HG03460 (cell line): ENCODE results near the gene DHCR24.
"Not testable (repeated sequence)": the region's sequence is repeated elsewhere in the genome, so short reads cannot be mapped to it uniquely, and the experiment has no call there.

Experiments
- ATAC-seq: cut with Tn5 transposase; IDR thresholded peaks from one replicate; pipeline ENCODE4 v1.9.1; 2021; ENCODE audit not compliant: unreplicated experiment

DHCR24 gene

DNA sequence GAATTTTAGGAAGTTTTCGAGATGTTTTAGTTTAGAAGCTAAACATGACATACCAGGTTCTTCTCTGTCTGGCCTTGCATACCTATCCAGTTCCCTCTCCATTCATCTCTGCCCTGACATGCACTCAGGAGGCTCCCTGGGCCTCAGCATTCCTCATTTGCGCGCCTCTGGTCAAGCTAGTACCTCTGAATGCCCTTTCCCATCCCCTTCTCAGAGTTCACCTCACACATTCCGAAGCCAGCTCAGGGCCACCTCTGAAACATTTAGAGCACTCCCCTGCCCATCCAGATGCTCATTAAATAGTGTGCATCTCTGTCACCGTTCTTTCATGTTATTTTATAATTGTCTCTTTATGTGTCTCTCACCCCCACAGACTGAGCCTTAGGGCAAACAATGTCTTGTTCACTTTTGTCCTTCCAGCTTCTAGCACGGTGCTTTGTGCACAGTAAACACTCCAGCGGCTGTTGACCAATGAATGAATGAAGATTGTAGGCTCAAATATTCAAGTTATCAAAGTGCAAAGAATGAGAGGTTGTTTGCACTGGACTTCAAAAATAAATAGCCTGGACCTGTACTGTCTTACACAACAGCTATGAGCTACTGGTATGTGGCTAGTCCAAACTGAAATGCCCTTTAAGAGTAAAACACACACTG is 1.2 kb upstream of the DHCR24 start:
- no peak for ATAC-seq

DNA sequence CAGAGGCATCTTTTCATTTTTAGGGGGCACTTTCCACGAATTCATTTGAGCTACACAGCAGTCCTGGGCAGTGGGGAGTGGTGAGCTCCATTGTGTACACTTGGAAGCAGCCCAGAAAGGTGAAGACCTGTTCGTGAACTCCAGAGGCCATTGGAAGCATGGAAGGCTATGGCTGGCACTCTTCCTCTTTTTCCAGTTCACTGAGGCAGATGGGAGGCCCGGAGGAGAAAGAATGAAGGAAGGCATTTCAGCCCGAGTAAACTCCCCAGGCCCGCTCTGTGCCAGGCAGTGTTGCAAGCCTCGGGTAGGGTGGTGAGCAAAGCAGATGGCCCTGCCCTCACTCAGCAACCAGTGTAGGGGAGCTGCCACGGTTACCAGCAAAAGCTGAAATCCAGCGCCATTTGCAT is 673 bp upstream of the DHCR24 start:
- ATAC-seq: no peak

DNA sequence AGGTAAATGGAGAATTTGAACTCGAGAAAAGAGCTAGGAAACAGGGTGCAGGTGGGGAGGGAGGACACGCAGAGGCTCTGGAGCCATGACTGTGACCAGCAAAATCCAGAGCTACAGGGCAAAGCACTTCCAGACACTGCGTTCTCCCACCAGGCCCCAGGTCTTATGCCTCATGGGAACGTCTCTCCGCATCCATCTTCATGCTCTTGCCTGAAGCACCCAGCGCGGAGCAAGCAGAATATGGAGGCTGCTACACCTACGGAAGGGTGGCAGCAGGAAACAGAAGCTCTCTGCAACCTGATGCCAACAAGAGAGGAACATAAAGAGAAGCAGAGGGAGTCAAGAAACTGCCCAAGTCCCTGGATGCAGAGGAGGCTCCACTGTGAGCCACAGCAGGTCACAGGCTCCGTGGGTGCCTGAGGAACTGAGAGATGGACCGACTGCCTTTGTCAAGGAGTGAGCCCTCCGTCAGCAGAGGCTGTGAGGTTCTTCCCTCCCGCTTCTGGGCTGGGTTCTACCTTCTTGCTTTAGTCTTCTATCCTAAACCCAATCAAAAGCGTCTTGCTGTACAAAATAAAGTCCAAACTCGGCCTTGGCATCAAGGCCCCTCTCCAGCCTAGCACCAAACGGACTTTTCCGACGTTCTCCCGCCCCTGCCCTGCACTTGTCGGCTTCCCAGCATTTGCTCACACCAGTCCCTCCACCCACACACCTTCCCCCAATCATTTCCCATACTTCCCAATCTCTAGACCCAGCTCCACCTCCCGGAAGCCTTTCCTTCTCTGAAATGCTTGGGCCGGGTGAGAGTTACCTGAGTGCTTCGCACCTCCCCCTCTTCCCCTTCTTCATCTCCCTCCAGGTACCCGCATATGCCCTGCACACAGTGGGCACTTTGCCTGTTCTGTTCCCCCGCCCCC is 930 bp downstream of the DHCR24 start:
- peak; percentile 4 for ATAC-seq

DNA sequence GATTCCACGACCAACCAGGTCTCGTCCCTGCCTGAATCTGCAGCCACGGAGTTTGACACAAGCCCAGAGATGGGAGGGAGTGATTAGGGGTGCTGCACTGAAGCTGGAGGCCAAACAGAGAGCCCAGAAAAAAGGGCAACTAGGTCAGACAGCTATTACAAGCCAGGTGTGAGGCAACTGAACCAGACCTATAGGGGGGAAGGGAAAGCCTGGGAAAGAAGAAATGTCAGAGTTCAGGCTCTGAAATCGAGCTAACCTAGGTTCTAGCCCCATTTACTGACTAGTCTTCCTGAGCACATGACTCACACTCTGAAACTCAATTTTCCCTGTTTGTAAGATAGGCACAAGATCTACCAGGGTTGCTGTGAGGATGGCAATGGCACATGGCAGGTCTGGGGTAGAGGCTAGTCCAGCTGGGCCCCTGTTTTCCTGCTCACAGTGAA is 1.7 kb downstream of the DHCR24 start:
- no peak for ATAC-seq

DNA sequence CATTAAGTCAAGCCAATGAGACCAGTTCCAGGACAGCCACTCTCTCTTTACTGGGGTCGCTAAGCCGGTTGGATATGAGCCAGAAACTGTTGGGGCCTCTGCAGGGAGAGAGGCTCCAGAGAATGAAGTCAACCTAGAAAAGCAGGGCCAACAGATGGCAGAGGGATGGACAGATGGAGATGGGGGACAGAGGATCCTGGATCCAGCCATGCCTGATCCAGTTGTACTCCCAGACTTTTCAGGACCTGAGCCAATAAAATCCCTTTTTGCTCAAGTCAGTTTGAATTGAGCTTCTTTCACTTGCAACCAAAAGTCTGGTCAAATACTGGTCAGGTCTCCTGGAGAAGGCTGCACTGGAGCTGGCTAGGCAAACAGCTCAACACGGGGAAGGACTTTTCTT is 2.2 kb downstream of the DHCR24 start:
- no peak for ATAC-seq

DNA sequence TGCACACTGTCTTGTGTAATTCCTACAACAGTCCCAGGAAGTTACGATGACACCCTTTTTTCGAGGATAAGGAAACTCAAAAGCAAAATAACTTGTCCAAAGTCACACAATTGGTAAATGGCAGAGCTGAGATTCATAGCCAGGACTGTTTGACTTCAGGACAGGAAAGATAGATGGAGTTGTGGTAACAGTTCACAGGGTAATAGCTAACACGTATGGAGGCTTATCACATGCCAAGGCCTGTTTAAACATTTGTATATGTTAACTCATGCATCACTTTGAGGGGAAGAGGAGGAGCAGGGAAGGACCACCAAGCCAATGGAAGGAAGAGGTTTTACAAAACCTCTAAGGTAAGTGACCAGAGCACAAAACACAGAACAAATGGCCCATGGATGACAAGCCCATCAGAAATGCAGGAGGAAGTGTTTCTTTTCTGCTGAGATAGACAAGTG is 2.8 kb downstream of the DHCR24 start:
- ATAC-seq: no peak

DNA sequence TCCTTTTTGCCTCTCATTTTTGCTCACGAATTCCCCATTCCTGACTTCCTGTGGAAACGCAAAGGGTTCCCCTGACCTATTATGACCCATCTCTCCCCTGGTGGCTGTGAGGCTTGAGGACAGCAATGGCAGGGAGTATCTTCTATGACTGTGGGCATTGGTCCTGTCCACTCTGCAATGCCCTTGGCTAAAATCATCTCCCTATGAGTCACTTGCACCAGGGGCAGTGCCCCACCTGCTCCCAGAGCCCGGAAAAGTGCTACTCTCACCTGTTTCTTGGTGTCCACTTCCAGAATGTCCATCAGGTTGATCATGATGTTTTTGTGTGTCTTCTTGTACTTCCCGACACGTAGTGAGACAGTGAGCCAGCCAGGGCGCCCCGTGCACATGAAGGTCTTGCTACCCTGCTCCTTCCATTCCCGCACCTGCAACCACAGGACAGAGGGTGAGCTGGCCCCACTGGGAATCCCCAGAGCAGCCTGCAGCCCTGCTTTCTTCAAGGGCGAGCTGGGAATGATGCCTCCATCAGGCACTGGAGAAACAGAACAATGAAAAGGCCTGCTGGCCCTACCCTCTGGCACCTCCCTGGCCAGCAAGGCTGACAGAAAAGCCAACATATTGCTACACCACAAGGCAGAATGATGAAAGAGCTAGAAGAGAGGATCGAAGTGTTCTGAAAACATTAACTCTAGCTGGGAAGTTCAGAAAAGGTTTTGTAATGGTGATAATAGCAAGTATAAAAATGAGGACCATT is 3.5 kb downstream of the DHCR24 start:
- ATAC-seq: no peak

DNA sequence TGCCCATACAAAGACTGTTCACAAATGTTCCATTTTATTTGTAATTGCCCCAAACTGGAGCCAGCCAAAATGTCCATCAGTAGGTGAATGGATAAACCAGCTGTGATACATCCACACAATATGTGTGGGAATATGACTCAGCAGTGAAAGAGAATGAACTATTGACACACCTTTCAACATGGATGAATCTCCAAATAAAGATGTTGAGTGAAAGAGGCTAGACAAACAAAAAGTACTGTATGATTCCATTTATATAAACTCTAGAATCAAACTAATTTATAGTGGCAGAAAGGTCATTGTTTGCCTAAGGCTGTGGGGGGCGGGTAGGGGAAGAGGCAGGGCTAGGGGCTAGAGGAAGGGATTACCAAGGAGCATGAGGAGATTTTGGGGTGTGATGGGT is 4.5 kb downstream of the DHCR24 start:
- no peak for ATAC-seq

DNA sequence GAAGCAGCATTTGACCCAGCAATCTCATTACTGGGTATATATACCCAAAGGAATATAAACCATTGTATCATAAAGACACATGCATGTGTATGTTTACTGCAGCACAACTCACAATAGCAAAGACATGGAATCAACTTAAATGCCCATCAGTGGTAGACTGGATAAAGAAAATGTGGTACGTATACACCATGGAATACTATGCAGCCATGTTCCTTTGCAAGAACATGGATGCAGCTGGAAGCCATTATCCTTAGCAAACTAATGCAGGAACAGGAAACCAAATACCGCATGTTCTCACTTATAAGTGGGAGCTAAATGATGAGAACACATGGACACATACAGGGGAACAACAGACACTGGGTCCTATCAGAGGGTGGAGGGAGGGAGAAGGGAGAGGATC is 5.4 kb downstream of the DHCR24 start:
- not testable (repeated sequence) for ATAC-seq

DNA sequence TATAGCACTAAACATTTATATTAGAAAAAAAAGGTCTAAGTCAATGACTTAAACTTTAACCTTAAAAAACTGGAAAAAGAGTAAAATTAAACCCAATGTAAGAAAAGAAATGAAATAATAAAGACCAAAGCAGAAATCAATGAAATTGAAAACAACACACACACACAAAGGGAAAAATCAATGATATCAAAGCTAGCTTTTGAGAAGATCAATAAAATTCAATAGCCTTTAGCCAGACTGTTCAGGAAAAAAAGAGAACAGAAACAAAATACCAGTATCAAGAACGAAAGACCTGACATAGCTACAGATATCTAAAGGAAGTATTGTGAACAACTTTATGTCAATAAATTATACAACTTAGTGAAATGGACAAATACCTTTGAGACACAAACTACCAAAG is 7.1 kb downstream of the DHCR24 start:
- no peak for ATAC-seq

DNA sequence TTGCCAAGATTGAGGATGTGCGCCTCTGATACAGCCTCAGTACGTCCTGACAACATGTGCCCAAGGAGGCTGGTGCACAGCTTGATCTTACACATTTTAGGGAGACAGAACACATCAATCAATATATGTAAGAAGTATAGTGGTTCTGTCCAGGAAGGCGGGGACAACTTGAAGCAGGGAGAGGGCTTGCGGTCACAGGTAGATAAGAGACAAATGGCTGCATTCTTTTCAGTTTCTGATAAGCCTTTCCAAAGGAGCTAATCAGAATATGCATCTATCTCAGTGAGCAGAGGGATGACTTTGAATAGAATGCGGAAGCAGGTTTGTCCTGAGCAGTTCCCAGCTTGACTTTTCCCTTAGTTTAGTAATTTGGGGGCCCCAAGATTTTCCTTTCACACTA is 10.2 kb downstream of the DHCR24 start:
- ATAC-seq: no peak

DNA sequence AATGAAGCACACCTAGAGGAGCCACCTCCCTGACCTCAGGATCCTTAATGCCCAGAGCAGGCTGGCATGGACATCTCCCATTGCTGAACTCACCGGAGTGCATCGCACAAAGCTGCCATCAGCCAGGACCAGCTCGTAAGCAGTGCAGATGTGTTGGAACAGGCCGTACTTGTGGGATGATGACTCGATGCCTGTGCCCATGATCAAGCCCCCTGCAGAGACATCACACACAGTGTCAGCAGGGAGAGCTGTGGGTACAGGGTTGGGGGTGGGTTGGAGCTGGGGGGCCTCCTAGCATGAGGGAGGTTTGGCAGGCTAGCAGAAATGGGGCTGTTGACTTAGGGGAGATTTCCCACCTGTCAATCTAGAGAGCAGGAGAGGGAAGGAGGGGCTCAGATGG is 12.0 kb downstream of the DHCR24 start:
- ATAC-seq: no peak

DNA sequence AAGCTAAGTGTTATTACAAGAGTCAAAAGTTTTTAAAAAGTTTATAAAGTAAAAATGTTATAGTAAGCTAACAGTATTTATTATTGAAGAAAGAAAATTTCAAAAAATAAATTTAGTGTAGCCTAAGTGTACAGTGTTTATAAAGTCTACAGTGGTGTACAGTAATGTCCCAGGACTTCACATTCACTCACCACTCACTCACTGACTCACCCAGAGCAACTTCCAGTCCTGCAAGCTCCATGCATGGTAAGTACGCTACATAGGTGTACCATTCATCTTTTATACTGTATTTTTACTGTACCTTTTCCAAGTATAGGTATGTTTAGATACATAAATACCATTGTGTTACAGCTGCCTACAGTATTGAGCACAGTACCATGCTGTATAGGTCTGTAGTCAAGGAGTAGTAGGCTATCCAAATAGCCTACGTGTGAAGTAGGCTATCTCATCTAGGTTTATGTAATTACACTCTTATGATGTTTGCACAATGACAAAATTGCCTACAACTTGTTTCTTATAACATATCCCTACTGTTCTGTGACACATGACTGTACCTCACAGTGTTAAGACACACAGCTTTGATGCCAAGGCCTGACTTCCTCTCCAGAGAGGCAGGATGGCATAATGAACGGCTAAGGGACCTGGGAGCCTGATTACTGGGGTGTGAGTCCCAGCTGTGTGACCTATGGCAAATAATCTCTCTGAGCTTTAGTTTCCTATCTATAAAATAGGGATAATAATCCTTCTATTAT is 12.7 kb downstream of the DHCR24 start:
- no peak for ATAC-seq

DNA sequence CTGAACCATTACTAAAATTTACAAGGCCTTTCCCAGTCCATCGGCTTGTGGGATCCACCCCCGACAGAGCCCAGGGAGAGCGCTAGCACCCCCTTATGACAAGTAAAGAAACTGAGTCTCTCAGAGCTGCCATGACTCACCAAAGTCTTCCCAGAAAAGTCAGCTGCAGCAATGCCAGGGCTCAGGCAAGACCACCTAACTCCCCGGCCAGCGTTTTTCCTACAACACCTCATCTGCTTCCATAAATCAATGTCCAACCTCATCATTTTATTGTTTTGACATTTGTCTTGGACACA is 15.0 kb downstream of the DHCR24 start:
- no peak for ATAC-seq

DNA sequence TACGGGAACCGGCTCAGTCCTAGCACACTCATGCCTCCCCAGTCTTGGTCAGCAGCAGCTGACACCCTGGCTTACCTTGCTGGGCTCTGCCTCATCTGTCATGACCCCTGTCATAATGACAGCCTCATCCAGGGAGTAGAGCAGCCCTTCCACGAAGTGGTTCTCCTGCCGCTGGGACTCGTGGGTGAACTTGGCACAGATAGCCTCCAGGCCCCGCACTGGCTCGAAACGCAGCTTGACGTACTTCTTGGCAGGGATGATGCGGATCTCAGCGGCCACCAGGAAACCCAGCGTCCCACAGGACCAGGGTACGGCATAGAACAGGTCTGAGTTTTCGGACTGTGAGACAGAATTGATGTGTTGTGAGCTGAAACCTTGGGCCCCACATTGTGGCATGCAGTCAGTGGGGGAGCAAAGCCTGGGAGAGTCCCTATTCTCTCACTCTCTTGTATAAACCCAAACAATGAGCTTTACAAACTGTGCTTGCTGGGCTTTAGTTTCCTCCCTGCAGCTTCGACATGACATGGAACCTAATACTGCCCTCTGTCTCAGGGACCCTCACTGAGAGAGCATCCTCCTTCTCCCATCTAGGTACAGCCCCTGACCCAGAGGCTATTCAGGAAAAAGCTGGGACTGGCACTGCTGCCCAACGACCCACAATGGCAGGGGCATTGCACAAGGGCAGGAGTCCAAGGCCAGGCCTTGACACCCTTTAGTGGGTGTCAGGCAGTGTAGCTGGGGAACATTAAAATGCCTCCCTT is 15.5 kb downstream of the DHCR24 start:
- no peak for ATAC-seq

DNA sequence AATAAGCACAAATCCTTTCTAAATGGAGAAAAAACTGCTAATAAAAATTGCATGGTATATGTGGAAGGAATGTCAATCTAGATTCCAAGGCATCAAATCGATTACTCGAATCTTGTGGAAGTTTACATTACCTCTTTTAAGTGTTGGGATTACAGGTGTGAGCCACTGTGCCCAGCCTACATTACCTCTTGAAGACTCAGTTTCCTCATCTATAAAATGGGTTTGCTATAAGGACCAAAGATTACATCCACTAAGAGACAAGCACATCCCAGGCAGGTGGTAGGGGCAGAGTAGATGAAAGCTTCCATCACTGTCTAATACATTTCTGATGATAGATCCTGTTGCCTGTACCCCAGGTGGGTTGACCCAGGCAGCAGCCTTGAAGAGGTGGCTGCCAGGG is 16.1 kb downstream of the DHCR24 start:
- no peak for ATAC-seq

DNA sequence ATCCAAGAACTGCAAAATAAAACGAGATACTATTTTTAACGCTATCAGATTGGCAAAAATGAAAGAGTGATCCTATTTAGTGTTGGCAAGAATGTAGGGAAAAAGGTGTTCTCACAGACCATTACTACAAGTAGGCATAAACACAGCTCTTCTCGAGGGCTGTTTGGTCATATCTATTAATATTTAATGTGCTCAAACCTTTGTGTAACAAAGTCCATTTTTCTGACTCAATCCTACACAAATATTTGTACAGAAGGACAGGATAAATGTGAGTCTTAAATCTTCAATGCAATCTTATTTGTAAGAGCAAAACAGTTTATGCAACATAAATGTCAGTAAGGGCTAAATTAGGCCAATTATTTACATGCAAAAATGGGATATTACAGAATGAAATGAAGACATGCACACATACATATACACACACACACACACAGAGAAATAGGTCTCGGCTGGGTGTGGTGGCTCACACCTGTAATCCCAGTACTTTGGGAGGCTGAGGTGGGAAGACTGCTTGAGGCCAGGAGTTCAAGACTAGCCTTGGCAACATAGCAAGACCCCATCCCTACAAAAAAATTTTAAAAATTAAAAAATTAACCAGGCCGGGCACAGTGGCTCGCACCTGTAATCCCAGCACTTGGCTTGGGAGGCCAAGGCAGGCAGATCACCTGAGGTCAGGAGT is 17.7 kb downstream of the DHCR24 start:
- ATAC-seq: no peak

DNA sequence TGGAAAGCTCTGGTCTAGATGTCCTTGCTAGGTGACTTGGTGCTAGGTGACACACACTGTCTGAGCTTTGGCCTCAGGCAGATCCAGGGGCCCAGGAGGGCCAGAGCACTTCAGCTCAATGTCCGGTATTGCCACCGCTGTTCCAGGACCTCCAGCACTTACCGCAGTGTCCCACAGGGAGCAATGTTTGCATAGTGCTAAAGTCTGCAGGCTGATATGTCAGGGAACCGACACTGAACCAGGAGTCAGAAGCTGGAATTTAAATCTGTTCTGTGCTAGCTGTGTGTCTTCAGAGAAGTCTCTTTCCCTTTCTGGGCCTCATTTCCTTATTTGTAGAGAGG is 19.3 kb downstream of the DHCR24 start:
- no peak for ATAC-seq

DNA sequence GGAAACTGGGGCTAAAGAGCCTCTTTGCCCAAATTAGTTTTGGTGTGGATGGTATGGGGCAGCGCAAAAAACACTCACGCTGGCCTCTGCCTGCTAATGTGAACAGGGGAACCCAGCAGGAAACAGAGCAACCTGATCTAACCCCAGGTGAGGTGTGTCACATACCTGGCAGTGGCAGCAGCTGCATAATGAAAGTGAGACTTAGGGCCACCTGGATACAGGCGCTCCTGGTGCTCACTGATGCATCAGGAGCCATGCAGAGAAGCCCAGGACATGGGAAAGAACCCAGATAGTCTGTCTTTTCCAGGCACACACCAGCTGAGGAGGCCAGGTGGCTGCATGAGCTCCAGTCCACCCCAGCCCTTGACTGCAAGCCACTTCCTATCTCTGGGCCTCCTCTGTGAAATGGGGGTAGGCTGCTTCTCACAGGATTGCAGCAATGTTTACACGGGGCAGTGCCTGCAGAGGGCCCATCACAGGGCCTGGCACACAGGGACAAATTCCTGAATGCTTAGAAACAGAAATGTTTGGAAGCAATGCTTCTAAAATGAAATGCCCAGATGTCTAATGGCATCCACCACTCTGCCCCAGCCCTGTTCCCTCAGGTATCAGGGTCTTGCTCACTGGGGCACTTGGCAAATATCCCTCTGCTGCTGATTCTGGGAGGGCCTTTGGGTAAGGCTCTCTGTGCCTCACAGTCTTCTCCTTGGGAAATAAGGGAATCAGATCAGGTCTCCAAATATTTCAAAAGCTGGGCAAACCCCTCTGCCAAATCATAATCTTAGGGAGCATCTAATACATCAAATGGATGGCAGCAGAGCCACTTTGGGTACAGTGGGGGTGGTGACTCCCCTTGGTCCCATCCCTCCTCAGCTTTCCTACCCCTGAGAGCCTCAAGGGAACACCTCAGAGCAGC is 19.9 kb downstream of the DHCR24 start:
- ATAC-seq: no peak
